Stimulated activated CD8-positive, alpha-beta memory T cell treated with anti-CD3 and anti-CD28 coated beads, Interleukin-12 subunit alpha, Interleukin-12 subunit beta, amount 100 ng/mL, for 1 hour (primary cell): ENCODE measurements around the gene ZBTB42.

Source experiments
- DNase-seq: peaks from one replicate; pipeline ENCODE4 v3.0.0-alpha.2; 2020; ENCODE audit warnings: low read depth

ZBTB42 gene

DNA sequence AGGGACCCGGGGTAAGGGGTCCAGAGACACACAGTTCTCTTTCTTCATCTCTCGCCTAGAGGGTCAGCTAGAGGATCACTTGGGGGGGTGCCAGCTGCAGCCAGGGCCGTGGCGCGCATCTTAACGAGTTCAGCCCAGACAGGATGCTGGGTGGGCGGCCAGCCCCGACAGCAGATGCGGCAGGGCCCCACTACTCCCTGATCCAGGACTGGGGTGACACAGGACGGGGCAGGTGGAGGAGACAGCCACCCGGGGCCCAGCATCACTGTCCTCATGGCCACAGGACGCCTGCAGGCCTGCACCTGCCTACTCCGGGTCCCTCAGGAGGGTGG is 18.1 kb upstream of the ZBTB42 start:
- no peak for DNase-seq

DNA sequence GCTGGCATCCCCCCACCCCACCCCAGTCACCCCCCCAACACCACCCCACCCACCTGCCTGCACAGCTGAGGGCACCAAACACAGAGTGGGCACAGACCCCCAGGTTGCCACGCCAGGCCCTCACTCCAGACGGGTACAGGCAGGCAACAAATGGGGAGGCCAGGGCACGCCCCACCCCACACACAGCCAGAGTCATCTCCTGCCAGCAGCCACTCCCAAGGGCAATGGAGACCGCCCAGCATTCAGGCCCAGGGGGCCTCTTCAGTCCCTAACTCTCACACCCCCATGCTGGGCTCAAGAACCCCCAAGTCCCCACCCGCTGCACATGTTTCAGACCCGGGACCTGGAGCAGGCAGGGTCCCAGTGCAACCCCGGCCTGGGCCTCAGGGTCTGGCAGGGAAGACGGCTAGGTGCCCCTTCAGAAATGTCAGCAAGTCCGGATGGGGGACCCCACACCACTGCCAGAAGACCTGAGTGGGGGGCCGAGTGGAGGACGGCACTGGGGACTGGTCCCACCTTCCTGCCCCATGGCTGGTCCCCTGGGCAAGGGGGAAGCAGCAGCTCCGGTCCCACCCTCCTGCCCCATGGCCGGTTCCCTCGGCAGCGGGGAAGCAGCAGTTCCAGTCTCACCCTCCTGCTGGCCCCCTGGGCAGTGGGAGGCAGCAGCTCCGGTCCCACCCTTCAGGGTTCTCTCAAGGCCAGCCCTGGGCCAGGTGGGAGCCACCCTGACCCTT is 17.2 kb upstream of the ZBTB42 start:
- no peak for DNase-seq

DNA sequence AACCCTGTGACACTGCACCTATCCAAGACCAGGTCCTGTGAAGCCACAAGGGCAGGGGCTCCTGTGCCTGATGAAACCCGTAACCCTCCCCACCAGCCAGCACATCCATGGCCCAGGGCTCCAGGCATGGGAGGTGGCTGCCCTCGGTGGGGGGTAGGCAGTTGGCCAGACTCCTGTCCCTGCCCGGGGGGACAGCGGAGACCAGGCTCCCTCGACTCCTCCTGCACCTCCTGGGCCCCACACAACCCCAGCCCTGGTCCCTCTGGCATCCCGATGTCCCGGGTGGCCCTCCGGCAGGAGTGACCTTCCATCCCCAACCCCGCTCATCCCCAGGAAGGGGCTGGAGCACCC is 16.7 kb upstream of the ZBTB42 start:
- DNase-seq = no peak

DNA sequence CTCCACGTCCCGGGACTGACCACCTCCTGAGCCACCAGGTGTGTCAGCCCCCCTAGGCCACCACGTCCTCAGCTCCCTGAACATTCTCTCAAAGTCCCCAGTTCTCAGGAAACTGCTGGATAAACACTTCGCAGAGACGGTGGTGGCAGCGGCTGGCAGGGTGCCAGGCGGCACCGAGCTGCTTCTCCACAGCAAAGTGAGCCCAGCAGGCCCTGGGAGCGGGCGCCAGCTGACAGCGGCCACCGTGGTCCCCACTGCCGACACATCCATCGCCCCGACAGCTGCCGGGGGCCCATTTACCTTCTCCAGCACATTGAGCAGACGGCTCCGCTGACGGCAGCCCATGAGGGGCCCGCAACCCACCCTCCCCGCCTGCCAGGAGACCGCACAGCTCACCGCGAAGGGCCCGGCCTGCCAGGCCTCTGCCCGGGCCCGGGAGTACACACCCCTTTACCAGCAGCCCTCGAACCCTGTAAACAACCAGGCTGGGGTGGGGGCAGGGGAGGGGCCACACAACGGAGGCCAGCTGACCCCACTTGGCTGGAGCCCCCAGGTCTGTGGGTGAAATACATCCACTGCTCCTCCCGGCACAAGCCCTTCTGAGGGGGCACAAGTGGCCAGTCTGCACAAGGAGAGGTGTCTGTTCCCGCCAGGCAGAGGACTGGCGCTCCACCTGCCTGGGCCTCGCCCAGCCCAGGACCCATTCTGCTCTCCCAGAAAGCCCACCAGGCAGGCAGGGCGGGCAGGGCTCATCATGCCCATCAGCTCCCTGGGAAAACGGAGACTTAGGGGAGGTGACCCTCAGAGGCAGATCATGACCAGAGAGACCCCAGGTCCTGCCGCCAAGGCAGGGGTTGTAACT is 15.8 kb upstream of the ZBTB42 start:
- no peak for DNase-seq

DNA sequence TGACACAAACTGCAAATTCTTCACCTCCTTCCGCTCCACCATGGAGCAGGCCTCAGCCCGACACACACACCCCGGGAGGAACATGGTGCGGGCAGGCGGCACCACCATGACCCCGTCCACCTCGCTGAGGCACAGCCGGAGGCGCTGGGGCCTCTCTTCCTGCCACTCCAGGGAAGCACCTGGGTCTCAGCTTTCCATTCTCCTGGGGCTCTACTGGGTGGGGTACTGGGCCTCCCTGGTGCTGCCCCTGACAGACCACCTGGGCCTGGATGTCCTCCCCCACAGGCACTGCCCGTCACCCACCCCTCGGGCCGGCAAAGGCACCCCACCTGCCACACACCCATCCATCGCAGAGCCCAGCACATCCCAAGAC is 15.2 kb upstream of the ZBTB42 start:
- no peak for DNase-seq

DNA sequence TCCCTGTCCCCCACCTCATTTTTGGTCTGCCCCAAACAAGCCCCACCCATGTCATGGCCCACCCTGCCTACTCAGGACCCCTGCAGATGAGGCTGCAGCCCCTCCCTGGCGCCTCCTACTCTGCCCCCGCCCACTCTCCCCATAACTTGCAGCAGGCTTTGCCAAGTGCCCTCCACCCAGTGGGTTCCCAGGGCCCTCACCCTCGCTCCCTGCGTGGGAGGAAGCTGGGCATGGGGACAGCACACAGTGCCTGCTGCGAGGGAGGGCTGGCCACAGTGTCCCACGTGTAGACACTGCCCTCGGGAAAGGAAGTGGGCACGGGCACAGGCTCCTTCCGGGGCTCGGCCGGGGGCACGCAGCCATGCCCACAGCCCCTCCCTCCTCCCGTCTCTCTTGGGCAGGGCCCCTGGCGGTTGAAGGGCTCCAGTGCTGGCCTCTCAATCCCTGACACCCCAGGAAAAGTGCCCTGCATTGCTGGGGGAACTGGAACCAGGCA is 14.8 kb upstream of the ZBTB42 start:
- no peak for DNase-seq

DNA sequence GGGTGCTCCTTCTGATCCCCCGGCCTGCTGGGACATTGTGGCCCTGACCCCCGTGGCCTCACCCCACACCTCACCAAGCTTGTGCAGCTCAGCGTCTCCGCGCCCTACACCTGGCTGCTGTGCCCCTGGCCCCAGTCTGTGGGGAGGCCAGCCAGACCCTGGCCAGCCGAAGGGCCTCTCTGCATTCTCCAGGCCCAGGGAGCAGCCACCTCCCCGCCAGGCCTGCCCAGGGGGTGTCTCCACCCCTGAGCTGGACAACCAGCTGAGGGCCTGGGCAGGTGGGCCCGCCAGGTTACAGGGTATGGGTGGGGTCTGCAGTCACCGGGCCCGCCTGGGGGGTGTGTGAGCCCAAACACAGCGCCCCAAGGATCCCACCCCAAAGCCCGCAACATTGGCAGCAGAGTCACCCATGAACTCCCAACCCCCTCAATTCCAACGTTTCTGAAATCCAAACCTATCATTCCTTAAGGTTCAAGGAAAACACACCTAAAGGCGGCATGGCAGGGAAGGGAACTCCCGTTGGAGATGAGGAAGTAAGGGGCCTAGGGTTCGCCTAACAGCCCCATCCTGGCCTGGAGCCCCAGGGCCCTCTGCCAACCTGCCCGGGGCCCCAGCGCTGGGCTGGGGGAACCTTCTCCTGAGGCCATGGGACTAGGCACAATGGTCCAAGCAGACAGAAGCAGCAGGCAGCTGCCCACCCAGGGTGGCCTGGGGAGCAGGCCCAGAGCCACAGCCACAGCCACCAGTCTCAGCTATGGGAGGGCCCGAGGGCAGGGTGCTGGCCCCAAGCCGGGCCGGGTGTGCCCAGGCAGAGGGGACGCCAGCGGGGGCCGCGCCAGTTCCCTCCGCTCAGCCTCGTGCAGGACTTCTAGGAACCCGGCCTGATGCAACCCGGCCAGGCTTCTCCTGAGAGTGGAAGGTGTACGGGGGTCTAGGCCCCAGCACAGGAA is 13.9 kb upstream of the ZBTB42 start:
- no peak for DNase-seq

DNA sequence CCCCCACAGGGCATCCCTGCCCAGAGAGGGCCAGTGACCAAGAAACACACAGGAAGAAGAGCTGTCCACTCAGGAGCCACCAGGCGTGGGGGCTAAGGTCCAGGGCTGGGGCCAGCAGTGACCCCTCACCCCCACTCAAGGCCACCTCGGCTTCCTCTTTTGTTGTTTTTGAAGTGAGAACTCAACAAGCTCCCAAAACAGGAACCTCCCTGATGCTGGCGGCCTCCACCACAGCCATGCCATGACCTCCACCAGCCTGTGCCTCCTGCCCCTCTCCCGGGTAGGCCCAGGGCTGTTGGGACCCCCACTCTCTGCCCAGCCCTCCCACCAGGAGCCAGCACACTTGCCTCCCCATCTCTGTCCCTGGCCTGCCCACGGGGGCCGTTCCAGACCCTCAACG is 13.2 kb upstream of the ZBTB42 start:
- no peak for DNase-seq

DNA sequence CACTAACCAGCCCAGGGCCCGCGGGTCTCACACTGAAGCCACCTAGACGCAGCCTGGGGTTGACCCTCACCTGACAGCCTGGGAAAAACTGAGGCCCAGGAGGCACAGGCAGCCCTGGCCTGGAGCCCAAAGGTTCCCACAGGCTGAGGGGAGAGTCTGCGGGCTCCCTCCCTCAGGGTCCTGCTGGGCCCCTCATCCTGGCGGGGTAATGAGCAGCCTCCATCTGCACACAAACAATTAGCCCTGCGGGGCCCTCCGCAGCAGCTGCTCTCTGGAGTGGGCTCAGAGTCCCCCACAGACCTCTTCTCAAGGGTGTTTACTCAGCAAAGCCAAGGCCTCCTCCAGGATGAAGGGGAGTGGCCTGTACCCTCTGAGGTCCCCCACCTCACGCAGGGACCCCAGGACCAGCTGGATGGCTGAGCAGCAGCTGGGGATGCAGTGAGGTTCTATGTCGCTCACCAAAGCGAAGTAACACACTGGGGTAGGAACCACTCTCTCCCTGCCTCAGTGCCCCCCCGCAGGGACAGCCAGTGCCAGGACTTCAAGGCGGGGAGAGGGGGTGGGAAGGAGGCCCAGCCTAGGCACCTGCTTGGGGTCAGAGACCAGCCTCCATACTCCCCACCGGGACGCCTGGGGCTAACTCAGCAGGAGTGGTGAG is 12.6 kb upstream of the ZBTB42 start:
- DNase-seq = no peak

DNA sequence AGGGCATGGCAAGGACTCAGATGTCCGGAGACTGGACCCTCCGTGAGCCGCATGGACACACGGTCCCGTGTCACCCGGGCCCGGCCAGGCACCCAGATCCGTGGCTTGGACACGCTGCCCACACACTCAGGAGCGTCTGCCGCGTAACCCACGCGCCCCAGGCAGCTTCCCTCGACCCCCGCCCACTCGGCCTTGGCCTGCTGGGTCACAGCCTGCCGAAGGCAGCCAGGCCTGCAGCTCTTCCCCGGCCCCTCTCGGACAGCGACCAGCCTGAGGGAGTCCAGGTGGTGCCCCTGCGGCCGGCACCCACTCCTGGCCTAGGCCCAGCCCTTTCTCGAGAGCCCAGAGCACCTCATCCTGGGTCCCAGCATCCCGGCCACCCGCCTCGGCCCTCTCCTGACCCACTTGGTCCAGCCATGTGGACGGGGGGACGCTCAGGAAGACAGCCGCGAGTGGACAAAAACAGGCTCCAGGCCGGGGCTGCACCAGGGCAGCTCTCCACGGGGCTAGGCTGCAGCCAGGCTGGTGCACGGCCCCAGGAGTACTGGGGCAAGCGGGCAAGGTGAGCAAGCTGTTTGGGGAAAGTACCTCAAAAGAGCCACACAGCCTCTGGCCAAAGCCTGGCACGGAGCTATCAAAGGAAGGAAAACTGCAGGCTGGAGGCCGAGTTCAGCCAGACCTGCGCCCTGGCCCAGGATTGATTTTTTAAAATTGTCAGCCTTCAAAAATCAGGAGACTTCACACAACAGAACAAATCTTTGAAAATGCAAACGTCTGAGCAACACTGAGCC is 11.8 kb upstream of the ZBTB42 start:
- DNase-seq = no peak

DNA sequence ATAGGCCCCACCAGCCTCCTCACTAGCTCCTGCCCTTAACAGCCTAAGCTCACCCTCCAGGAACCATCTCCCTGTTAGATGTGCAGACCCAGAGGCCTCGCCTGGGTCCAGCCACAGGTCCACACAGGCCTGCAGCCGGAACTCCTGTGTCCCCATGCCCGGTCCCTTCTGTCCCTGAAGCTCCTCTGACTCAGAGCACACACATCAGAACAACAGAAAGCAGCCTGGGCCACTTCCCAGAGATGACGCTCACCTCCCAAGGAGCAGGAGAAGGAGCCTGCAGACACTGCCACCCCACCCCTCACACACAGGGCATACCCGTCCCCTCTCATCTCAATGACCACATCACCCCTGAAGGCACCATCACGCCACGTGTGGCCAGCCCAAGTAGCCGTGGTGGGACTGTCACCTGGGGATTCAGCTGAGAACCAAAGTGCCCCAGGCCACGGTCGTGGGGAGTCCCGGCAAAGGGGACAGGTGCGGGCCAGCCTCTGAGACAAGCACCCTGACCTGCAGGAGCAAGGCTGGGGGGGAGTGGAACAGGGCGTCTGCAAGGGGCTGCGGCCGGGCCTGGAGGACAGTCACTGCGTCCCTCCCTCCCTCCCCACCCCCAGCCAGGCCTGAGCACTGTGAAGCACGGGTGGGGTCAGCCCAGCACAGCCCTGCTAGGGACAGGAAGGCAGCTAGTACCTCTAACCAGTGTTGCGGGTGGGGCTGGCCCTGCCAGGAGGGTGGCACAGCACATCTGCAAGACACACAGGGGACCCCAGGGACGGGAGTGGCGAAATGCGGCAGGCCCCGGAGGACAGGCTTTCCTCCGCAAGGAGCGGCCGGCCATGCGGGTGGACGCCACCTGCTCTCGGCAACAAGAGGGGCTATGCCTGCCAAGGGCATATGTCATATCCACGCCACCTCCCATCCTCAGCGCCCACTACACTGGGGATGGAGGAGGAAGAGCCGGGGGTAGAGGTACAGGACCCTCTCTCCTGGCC is 10.9 kb upstream of the ZBTB42 start:
- DNase-seq = no peak

DNA sequence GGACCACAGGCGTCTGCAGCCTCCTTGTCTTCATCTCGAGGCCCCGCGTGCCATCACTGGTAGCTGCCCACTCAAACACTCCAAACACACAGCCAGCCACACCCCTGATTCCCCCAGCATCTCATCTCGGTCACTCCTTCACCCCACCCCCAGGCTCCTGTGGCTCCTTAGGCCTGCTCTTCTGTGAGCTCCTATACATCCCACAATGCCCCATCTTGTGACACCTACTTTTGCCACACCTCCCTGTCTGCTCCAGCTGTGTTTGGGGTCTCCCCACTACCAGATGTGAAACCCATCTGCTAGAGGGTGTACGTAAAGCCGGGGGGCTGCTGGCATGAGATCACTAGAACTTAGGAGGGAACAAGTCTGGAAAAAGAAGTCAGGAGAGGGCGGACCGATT is 9.5 kb upstream of the ZBTB42 start:
- DNase-seq = no peak

DNA sequence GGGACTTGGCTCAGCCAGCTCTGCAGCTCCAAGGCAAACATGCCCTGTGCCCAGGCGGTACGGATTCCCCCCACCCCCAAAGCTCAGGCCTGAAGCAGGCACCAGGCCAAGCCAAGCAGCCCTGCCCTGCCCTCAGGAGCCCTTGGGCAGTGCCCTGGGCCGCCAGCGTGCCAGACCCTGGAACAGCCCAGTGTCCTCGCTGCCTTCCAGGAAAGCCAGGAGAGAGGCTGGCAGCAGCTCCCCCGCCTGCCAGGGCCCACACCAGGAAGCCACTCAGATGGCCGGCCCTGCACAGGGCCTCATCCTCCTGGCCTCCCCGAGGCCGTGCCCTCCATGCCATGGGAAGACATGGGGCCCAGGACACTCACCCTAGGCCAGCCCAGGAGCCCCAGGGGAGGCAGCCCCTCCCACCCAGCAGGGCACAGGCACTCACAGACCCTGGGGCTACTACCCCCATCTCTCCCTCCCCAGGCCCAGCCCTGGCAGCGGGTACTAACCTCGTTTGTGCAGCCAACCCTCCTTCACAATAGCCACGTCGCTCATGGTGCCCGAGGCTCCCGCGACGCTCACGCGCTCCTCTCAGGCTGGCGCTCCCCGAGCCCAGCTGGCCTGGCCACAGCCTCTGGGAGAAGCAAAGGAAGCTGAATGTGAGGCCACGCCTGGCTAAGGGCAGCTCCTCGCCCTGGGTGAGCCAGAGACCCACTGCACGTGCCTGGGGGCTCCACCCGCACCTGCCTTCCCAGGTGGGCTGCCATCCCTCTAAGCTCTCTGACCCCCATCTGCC is 8.6 kb upstream of the ZBTB42 start:
- no peak for DNase-seq

DNA sequence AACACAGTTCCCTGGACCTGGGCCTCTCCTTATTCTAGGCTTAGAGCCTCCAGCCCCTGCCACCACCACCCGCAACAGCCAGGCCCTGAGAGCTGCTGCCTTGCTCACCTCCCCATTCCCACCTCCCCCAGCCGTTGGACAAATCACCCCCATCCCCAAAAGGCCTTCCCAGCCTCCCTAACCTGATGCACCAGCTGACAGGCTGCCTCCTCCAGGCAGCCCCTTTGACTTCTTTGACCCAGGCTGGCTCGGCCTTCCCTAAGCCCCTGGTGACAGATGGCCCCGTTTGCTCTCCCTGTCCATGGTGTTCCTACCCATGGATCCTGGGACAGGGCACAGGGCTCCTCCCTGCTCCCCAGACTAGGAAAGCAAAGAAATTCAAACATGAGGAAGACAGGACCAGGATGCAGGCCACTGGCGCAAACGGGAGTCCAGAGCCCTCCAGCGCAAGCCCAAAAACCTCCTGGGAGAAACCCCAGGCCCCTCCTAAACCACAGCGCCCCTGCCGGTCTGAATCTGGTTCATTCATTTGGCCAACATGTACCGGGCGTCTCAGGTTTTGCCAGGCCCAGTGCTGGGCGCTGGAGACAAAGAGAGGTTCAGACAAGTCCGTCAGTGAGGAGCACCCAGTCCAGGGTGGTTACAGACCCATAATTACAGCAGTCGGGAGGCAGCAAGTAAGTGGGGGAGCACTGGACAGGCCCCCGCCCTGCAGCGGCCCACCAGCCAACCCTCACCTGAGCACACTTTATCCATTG is 7.8 kb upstream of the ZBTB42 start:
- no peak for DNase-seq

DNA sequence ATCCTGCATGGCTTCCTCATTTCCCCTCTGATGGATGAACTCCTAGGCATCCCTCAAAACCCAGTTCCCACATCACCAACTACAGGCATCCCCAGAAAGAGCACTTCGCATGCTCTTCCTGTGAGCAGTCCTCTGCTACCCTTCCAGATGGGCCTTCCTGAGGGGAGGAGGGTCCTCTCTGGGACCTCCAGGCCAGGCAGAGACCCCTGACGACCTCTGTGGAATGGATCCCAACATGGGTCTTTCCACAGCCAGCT is 7.3 kb upstream of the ZBTB42 start:
- no peak for DNase-seq

DNA sequence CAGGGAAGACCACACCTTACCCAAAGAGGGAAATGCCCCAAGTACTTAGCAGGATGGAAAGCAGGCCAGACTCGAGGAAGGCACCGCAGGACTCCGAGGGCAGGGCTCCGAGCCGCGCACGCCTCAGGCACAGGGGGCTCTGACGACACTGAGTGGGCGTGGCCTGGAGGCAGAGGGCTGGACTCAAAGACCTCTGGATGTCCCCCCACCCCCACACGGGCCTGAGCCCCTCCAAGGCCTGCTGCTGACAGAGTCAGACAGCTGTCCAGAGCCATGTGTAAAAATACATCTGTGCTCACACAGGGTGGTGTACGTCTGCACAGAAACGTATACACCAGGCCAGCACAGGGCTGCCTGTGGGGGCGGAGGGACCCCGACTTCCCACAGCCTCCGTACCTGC is 6.8 kb upstream of the ZBTB42 start:
- DNase-seq = no peak

DNA sequence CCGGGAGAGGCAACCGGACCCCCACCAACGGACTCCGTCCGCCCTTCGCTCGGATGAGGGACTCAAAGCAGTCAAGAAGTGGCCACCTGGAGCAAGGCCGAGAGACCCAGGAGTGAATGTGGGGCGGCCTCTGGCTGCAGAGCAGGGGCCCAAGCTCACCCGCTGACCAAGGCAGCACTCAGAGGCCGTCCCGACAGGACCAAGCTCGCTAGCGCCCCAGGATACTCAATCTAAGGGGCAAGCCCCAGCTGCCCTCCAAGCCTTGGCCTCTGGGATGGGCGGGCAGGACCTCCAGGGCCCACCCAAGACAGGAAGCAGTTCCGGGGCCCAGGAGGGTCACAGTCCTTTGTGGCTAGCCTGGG is 6.3 kb upstream of the ZBTB42 start:
- no peak for DNase-seq

DNA sequence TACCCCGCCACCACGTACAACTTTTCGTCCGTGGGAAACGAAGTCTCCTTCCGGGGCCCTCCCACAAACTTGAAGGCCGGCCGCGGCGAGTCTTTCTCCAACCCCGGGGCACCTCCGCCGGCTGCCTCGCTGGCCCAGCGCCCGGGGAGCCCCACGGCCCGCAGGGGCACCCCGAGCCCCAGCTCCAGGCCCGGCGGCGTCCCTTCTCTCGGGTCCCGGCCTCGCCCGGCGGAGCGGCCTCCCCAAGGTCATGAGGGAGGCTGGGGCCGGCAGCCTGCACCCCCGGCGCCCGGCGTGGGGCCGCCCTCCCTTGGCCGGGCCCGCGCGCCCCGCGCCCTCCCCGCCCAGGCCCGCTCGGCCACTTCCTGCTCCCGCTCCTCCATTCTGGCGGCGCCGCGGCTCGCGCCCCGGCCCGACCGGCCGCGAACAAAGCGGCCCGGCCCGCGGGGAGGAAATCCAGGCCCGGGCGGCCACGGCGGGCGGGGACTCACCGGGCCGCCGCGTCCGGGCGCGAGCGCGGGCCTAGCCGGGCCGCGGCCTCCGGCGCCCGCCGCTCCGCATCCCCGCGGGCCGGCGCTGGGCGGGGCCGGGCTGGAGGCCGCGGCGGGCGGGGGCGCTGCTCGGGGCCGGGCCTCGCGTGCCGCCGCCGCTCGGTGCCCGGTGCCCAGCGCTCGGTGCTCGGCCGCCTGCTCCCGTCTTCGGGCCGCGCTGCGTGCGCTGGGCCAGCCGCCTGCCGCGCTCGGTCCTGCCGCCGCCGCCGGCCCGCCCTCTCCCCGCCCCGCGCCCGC is 5.7 kb upstream of the ZBTB42 start, which contains the start of gene AKT1:
Gene AKT1 (minus strand): TSS at position 756 of the 788 bp plus-strand sequence. CDS start 3,105 bp downstream, outside the sequence.
- DNase-seq = no peak
